Measurements from ENCODE around the gene SMARCB1.

GRCh38 chr22:23786752-23787599 lies at the start of gene SMARCB1:
- TF ChIP-seq CTCF (IDR thresholded peaks at IDR 0.05) (peak in 2 of 6 experiments; percentile 4 to 5), POLR2A (IDR thresholded peaks at IDR 0.05) (peak in 2 of 4 donors; percentile 70 to 86)
